GM12878 (cell line): ENCODE measurements around the gene SNX32. TPM values are rescaled to one million over a fixed set of nuclear protein-coding genes. Genes with fewer than 3 reads are reported as not detected.

Experiments used
- ASH2L ChIP-seq: fragments of 300-600, 200-600 bp; sonication (generic); IDR thresholded peaks from 2 replicates; pipeline ENCODE4 v1.6.1; 2017; ENCODE audit warnings: low read depth, mild to moderate bottlenecking, borderline replicate concordance
- CREM ChIP-seq: IDR thresholded peaks from 2 replicates; pipeline ENCODE4 v1.6.1; 2014; ENCODE audit warnings: antibody characterized with exemption, low read depth
- CUX1 ChIP-seq: IDR thresholded peaks from 2 replicates; pipeline ENCODE4 v1.6.1; 2012; ENCODE audit warnings: improper control_type of control experiment, low read depth, low read length; ENCODE audit not compliant: insufficient replicate concordance
- FOS ChIP-seq: IDR thresholded peaks from 3 replicates; pipeline ENCODE4 v1.6.1; 2011; ENCODE audit warnings: borderline replicate concordance; ENCODE audit not compliant: insufficient read length; ENCODE audit errors: extremely low read depth
- MAX ChIP-seq: IDR thresholded peaks from 2 replicates; pipeline ENCODE4 v1.6.1; 2012; ENCODE audit warnings: low read depth, low read length, improper control_type of control experiment
- NFYB ChIP-seq: IDR thresholded peaks from 2 replicates; pipeline ENCODE4 v1.6.1; 2011; ENCODE audit warnings: low read depth, mild to moderate bottlenecking, low read length, improper control_type of control experiment, moderate library complexity; ENCODE audit not compliant: insufficient read depth
- NKRF ChIP-seq: fragments of 450-650 bp; conservative IDR thresholded peaks from 2 replicates; pipeline ENCODE4 v1.6.1; 2017; ENCODE audit warnings: mild to moderate bottlenecking, moderate library complexity
- NRF1 ChIP-seq: conservative IDR thresholded peaks from 2 replicates; pipeline ENCODE4 v1.6.1; 2011; ENCODE audit warnings: mild to moderate bottlenecking, low read depth, low read length, improper control_type of control experiment
- PBX3 ChIP-seq: IDR thresholded peaks from 2 replicates; pipeline ENCODE4 v1.6.1; 2011; ENCODE audit warnings: mild to moderate bottlenecking, low read depth, low read length, moderate library complexity; ENCODE audit not compliant: insufficient replicate concordance
- PKNOX1 ChIP-seq: fragments of 450-650 bp; IDR thresholded peaks from 2 replicates; pipeline ENCODE4 v1.6.1; 2016; ENCODE audit warnings: mild to moderate bottlenecking
- PML ChIP-seq: IDR thresholded peaks from 2 replicates; pipeline ENCODE4 v1.6.1; 2012; ENCODE audit warnings: low read length, inconsistent platforms
- POLR2A ChIP-seq: IDR thresholded peaks from 2 replicates; pipeline ENCODE4 v1.6.1; 2011; ENCODE audit warnings: low read depth, mild to moderate bottlenecking, low read length
- RAD51 ChIP-seq: fragments of 450-650 bp; IDR thresholded peaks from 2 replicates; pipeline ENCODE4 v1.6.1; 2016; ENCODE audit warnings: moderate library complexity, mild to moderate bottlenecking, inconsistent platforms
- RELB ChIP-seq: fragments of 450-650 bp; IDR thresholded peaks from 2 replicates; pipeline ENCODE4 v1.6.1; 2017; ENCODE audit warnings: low read depth, mild to moderate bottlenecking, moderate library complexity
- SMARCA5 ChIP-seq: fragments of 450-650 bp; IDR thresholded peaks from 2 replicates; pipeline ENCODE4 v1.6.1; 2017; ENCODE audit warnings: mild to moderate bottlenecking
- SP1 ChIP-seq: IDR thresholded peaks from one replicate; pipeline ENCODE4 v1.6.1; 2011; ENCODE audit warnings: low read depth, low read length
- TBL1XR1 ChIP-seq: IDR thresholded peaks from 2 replicates; pipeline ENCODE4 v1.6.1; 2012; ENCODE audit warnings: low read depth, low read length, improper control_type of control experiment
- polyA plus RNA-seq, 11 experiments: library from polyadenylated mRNA; depleted of rRNA in 4 of 11; unstranded in 6 of 11; stranded (reverse) in 5 of 11; fragments of >200 nt; fragmentation: Nextera tagmentation in 4 of 11; fragmentation: Illumina TruSeq in 1 of 11; extraction: Ambion mirVana in 4 of 11; extraction: Trizol in 1 of 11; gene quantifications; 1 replicate in 1 of 11; 2 replicates in 10 of 11; pipeline versions ENCODE4 v1.2.1 to v1.2.3, GENCODE V29; 2011 to 2016; ENCODE audit warnings: inconsistent platforms in 2 of 11, missing spikeins in 2 of 11, low read depth in 1 of 11
- total RNA-seq, 4 experiments: library from RNA; depleted of rRNA in 3 of 4; stranded (reverse); fragments of >200 nt in 3 of 4; fragmentation: Illumina TruSeq in 1 of 4; extraction: Trizol in 1 of 4; gene quantifications; 2 replicates each; pipeline versions ENCODE4 v1.2.1 to v1.2.3, GENCODE V29; 2013 to 2021

The SNX32 gene
- total and polyA plus RNA-seq, 10 of the 15 experiments (the other 5 are each of a cell fraction or from before 2014, with no cell fraction given), result 0.04 to 1.5 (median 0.11) TPM; not detected in 1

GRCh38 chr11:65833297-65834030 is at the start of gene SNX32 (continued):
- TF ChIP-seq CUX1 (peak; percentile 24), CREM (peak; percentile 73), FOS (peak; percentile 91), NFYB (peak; percentile 97), POLR2A (peak; percentile 40; the same call in 1 of the 2 replicates), RAD51 (peak; percentile 57; the same call in 1 of the 2 replicates), SMARCA5 (peak; percentile 58; the same call in 1 of the 2 replicates), MAX (peak; percentile 70), SP1 (peak; percentile 100), PBX3 (peak; percentile 99), PML (no peak), NRF1 (peak; percentile 51), ASH2L (no peak), NKRF (0 out of 2 replicates have a peak, but pooled peaks have one; percentile 39), PKNOX1 (peak; percentile 99), RELB (peak; percentile 95), TBL1XR1 (0 out of 2 replicates have a peak, but pooled peaks have one; percentile 27)
